Activated CD4-positive, alpha-beta T cell treated with anti-CD3 and anti-CD28 coated beads for 24 hours (primary cell): ENCODE results near the gene ADPGK.
"Not testable (repeated sequence)": the region's sequence is repeated elsewhere in the genome, so short reads cannot be mapped to it uniquely, and the experiment has no call there.

Experiments
- DNase-seq, 2 donors: peaks; one replicate each; pipeline ENCODE4 v3.0.0-alpha.2; 2020; ENCODE audit warnings: low read depth in 2 of 2

Gene ADPGK

DNA sequence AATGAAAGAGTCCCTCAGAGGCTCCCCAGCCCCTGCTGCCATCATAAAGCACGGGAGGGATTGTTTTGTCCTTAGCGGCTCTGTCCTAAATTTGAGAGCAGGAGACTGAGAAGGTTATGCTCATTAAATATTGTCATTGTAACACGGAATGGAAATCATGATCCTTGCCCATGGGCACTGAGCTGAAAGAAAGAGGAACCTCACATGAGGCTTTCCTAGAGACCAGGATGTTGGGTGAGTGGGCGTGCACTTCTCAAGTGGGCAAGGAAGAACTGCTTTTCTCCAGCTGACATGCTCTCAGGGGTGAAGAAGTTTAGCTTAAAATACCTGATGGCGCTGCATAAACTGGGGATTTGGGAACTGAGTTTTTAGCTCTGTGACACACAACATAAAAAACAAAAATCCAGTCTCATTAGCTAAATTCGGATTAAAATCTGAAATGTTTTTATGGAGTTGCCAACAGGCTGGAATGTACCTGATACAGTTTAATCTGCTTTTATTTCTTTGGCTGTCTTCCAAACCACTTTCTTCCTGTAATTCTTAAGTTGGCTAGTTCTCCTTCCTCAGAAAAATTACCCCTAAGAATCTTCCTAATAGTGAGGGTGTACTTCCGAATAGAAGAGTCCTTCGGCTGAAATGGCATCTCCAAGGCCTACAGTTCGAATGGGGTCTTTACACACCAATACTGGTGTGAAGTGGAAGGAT is 31.7 kb downstream of the ADPGK start:
- DNase-seq: no peak

DNA sequence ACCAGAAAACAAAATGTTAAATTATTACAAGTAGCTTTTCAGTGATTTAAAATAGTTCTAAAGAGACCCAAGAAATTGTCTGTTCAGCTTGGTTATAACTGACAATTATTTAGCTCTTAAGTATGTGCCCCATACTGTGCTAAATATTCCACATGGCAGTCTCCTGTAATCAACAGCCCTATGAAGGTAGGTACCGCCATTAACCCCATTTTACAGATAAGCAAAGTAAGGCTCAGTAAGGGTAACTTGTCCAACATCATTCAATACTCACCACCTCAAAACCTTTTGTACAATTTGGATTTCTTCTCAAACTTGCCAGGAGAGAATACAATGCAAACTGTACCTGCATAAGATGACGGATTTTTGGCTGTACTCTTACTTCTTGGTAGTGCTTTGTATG is 33.9 kb downstream of the ADPGK start:
- DNase-seq: no peak

DNA sequence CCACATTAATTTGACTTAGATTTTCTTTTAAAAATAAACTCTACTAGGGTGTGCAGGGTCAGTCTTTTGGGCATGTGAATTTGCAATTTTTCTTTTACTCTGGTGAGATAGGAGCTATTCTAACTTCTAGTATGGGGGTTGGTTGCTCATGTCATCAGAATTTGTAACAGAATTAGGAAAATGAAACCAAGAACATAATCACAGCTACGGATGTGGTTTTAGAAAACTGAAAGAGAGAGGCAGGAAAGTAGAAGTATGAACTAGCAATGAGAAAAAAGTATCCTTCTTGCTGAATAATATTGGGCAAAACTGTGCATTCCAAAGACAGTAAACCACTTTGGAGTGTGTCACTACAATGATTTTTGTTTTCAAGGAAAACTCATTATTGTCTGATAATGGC is 43.3 kb downstream of the ADPGK start:
- DNase-seq: no peak

DNA sequence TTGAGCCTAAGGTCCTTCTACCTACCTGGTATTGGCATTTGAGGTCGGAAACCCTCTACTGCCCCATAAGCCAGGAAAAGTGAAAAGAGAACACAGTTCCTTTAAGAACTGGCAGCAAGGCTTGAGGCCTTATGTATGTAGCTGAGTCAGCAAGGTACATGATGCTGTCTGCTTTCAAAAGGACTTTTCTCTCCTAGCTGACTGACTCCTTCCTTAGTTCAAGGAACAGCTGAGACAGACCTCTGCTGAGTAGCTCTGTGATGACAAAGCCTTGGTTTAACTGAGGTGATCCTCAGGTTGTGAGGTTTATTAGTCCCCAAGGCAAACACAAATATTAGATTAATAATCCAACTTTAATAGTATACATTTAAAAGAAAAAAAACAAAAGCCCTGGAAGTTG is 45.8 kb downstream of the ADPGK start:
- no peak for DNase-seq

DNA sequence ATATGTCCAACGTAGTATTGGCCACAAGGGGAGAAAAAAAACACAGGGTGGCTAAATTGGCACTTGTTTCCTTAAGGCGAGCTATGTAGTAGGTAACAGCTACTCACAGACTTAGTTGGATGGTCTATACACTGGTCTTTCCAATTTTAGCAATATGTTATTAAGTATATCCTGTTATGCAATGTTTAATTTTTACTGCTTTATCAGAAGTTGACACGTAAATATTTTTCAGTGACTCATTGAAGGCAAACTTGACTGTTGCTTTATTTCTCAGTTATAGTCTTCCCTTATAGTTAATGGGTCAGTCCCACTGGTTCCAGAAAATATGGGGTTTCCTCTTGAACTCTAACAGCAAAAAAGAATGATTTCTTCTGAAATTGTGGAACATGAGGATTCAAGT is 46.5 kb downstream of the ADPGK start:
- no peak for DNase-seq

DNA sequence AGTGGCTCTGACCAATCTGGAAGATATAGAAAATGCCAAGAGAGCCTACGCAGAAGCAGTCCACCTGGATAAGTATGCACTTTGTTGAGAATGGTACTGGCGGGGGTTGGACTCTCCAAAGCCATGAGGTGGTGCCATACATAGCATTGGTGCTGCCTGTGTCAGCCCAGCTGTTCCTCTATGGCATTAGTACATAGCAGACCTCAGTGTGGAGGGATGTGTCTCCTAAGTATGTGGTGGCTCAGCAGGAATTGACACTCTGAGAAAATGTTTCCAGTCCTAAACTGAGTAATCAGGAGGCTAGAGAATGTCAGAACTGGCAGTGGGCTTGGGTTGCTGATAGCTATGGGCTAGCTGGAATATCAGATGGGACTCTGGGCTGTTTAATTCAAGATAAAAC is 48.4 kb downstream of the ADPGK start:
- no peak for DNase-seq

DNA sequence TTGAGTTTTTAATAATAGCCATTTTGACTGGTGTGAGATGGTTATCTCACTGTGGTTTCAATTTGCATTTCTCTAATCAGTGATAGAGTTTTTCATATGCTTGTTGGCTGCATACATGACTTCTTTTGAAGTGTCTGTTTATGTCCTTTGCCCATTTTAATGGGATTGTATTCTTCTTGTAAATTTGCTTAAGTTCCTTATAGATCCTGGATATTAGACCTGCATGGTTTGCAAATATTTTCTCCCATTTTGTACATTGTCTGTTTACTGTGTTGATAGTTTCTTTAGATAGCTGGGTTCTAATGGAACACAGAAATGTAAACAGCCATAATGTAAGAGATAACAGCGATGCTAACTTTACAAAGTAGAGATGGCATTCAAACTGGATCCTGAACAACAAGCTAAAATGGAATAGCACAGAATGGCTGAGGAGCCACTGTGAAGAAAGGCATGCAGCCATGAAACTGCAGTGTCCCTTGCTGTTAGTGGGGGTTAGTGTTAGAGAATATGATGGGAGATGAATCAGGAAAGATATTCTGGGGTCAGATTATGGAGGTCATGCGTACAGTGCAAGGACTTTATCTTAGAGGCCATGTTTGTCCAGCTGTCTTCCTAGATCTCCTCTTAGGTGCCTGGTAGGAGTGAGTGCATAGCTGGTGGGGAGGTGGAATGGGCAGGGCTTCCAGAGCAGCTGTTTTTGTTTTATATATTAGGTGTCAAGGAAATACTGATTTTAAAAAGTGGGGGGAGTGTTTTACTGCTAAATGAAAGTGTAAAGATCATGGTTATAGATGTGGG is 49.4 kb downstream of the ADPGK start:
- DNase-seq: no peak

DNA sequence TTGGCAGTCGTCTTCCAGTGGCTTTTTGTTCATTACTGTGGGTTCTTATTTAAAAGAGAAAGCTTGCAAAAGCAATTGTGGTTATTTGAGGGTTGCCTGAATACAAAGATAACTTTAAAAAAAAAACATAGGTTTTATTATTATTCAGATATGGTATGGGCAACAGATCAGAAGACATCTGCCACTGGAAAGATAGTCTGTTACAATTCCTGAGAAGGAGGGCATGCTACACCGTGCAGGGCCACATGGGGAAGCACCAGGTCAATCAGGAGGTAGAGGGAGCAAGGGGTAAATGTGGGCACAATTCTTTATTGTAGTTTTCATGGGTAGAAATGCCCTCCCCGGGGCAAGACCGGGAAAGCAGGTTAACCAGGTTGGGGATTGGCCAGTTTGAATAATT is 51.0 kb downstream of the ADPGK start:
- no peak for DNase-seq

DNA sequence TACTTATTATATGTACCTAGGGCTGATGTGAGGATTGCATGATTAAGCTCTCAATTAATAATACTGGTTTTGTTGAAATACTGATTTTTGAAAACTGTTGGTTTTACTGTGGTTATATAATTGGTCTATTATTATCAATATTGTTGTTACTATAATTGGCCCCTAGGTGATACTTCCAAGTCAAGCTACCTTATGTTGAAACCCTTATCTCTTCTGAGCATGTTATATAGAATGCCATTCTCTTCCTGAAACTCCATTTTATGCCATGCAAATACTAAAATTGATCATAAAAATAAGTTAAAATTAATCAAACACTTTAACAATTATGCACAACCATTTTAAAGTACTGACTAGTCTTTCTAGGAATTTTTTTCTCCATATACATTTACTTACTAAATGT is 51.5 kb downstream of the ADPGK start:
- no peak for DNase-seq

DNA sequence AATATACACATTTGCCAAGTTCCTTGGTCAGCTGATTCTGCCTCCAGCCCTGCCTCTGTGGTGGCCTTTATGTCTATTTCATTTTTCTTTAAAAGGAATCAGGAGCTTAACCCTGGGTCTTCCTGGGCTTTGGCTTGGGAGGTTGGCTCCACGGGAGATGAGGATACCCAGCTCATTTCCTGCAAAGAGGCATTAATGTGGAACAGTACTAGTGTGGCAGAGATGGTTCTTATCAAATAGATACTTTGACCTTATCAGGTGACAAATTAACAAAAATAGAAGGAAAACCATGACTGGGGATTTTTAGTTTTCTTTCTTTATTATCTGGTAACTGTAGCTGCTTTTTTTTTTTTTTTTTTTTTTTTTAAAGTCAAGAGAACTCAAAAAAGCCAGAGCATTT is 54.7 kb downstream of the ADPGK start:
- DNase-seq: no peak

DNA sequence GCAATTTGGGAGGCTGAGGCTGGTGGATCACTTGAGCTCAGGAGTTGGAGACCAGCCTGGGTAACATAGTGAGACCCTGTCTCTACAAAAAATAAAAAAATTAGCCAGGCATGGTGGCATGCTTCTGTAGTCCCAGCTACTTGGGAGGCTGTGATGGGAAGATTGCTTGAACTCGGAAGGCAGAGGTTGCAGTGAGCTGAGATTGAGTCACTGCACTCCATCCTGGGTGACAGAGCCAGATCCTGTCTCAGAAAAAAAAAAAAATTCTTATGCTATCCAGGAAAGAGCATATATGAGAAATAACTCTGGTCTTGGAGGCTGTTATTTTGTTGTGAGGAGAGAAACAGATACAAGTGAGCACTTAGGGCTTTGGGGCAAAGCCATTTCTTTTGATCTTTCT is 55.3 kb downstream of the ADPGK start:
- not testable (repeated sequence) for DNase-seq

DNA sequence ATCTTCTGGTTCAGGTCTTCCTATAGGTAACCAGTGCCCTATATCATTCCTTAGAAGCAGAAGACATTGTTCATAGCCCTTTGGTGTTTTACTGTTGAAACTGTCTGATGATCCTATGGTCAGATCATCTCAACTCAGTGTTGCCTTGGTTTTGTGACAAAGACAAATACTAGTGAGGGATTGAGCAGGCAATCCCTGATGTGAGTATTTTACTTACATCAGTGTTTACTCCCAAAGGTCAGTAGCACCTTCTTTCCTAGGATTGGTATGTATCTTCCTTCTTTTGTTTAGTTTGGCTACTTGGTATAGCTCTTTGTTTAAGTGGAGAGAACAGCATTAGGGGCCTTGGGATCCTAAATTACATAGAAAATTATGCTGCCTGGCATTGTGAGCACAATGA is 56.4 kb downstream of the ADPGK start:
- DNase-seq: no peak

DNA sequence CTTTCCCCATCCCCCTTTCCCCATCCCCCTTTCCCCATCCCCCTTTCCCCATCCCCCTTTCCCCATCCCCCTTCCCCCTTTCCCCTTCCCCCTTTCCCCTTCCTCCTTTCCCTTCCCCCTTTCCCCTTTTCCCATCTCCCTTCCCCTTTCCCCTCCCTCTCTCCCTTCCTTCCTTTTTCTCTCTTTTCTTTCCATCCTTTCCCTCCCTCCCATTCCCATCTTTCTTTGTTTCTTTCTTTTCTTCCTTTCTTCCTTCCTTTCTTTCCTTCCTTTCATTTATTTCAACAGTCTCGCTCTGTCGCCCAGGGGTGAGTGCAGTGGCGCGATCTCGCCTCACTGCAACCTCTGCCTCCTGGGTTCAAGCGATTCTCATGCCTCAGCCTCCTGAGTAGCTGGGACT is 57.7 kb downstream of the ADPGK start:
- not testable (repeated sequence) for DNase-seq

DNA sequence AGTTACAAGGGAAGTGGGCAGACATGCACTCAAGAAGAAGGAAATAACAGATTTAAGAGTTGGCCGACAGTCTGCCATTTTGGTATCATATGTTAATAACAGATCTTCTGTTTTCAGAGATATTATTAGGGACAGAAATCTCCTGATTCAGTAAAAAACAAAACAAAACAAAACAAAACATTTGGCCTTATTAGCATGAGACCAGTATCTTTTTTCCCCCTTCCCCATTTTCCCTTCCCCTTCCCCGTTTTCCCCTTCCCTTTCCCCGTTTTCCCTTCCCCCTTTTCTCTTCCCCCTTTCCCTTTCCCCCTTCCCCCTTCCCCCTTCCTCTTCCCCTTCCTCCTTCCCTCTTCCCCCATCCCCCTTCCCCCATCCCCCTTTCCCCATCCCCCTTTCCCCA is 58.1 kb downstream of the ADPGK start:
- no peak for DNase-seq

DNA sequence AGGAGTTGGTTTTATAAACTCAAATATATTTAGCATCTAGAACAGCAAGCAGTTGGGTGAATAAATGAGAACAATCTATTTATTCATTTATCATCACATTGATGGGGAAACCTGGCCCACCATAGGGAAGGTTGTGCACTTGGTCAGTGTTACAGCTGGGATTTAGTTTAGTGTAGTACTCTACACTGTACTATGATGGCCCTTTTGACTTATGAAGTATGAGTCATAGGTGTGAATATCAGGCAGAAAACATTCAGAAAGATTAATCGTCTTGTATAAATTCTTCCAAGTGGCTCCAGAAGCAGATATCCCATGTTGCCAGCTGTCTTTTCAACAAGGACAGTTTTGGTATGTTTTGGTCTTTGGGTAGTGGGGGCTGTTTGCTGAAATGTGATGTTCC is 59.5 kb downstream of the ADPGK start:
- DNase-seq: no peak

DNA sequence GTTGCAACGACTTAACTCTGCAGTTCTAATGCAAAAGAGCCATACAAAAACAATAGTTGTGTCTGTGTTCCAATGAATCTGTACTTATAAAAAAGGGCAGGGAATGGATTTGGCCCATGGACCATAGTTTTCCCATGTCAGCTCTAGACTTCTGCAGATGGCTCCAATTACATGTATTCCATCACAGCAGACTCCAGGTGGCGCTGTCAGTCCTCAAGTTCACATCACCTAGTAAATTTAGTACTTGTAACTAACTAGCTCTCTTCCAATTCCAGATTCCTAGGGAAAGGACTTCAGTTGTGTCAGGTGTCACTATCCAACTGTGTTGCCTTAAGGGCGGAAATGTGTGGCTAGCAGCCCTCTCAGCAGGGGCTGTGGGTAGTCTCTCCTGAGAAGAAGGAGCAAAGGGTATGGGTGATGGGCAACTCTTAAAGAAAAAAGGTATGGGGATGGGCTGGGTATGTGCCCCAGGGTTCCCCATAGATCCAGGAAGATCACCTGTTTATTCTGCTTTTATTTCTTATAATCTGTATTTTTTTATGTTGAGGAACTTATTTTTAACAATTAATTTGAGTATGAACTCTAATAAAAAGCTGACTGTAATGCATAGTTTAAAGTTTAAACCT is 61.4 kb downstream of the ADPGK start:
- DNase-seq: peak; percentile 50 to 59

DNA sequence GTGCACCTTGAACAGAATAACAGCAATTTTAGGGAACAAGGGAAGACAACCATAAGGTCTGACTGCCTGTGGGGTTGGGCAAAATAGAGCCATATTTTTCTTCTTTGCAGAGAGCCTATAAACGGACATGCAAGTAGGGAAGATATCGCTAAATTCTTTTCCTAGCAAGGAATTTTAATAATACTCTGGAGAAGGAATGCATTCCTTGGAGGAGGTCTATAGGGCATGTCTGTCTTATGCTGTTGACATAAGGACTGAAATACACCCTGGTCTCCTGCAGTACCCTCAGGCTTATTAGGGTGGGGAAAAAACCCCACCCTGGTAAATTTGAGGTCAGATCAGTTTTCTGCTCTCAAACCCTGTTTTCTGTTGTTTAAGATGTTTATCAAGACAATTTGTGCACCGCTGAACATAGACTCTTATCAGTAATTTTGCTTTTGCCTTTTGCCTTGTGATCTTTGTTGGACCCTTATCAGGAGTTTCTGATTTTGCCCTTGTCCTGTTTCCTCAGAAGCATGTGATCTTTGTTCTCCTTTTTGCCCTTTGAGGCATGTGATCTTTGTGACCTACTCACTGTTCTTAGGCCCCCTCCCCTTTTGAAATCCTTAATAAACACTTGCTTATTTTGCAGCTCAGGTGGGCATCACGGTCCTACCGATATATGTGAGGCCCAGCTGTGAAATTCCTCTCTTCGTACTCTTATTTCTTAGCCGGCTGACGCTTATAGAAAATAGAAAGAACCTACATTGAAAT is 74.8 kb downstream of the ADPGK start:
- not testable (repeated sequence) for DNase-seq

DNA sequence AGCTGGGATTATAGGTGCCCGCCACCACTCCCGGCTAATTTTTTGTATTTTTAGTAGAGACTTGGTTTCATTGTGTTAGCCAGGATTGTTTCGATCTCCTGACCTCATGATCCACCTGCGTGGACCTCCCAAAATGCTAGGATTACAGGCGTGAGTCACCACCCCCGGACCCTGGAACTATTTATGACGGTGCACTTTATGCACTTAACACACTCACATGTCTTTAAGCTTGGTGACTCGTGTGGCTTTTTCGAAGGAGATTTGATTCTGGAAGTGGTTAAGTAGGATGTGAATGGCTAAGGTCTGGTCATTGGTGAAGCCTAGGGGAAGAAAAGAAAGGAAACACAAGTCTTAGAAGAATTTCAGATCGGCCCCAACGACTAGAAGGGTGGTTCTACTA is 77.3 kb downstream of the ADPGK start:
- no peak for DNase-seq
